A673 (cell line): Measurements from ENCODE around the gene CCM2.

Experiments
- CTCF ChIP-seq: fragments of 300-800, 200-600 bp; sonication (generic); conservative IDR thresholded peaks from 2 replicates; pipeline ENCODE4 v1.5.1; 2017; ENCODE audit warnings: low read depth, mild to moderate bottlenecking, antibody characterized with exemption, low read length, moderate library complexity, mixed read lengths
- EZH2 ChIP-seq: fragments of 200-600 bp; sonication (generic); IDR thresholded peaks from 2 replicates; pipeline ENCODE4 v1.6.1; 2017; ENCODE audit warnings: borderline replicate concordance, low read depth, mild to moderate bottlenecking, mixed read lengths, antibody characterized with exemption, low read length; ENCODE audit not compliant: poor library complexity, severe bottlenecking

- TF ChIP-seq CTCF = no peak
- no peak for TF ChIP-seq EZH2
Observed at GRCh38 chr7:45122975-45123860, 123.2 kb downstream of the CCM2 start.
